Measurements from ENCODE around the gene C2orf68. TPM values are rescaled to one million over a fixed set of nuclear protein-coding genes. Genes with fewer than 3 reads are reported as not detected.
A peak's percentile ranks its signal among the peaks of the same experiment; 100 is the strongest.
"Not testable (repeated sequence)": the region's sequence is repeated elsewhere in the genome, so short reads cannot be mapped to it uniquely, and the experiment has no call there.

Gene C2orf68
- total RNA-seq, 2 donors from 2014 or later = 8.9 to 11.1 TPM

GRCh38 chr2:85621338-85621737 lies 9.5 kb upstream of the C2orf68 start:
- no peaks in the 10 kb centered on the region for H3K27me3 ChIP-seq
- no peak overlapping the region for H3K27ac ChIP-seq
- no peak for TF ChIP-seq CTCF (IDR thresholded peaks at IDR 0.05)
- DNase-seq (ENCODE audit: low spot score) = no peak
- no peak overlapping the region for H3K4me3 ChIP-seq
- peaks cover 62% of the 10 kb centered on the region for H3K36me3 ChIP-seq
- H3K4me1 ChIP-seq = peaks cover 0 to 29% of the 10 kb centered on the region in 2 donors
- H3K9me3 ChIP-seq = no peaks in the 10 kb centered on the region

- Histone ChIP-seq H3K27me3 (no peaks in the 10 kb centered on the region), H3K4me3 (no peak overlapping the region), H3K9me3 (no peaks in the 10 kb centered on the region), H3K36me3 (peaks cover 45% of the 10 kb centered on the region), H3K27ac (no peak overlapping the region), H3K4me1 (peaks cover 0 to 29% of the 10 kb centered on the region in 2 donors)
- no peak for TF ChIP-seq CTCF (IDR thresholded peaks at IDR 0.05)
- no peak for DNase-seq (ENCODE audit: low spot score)
Observed at GRCh38 chr2:85619617-85620016, 7.8 kb upstream of the C2orf68 start.

GRCh38 chr2:85617723-85618122 lies 5.9 kb upstream of the C2orf68 start:
- not testable (repeated sequence) for H3K9me3 ChIP-seq; H3K27me3 ChIP-seq; H3K4me3 ChIP-seq; DNase-seq (ENCODE audit: low spot score); H3K27ac ChIP-seq
- Histone ChIP-seq H3K36me3 (peaks cover 27% of the 10 kb centered on the region), H3K4me1 (peaks cover 0 to 25% of the 10 kb centered on the region in 2 donors)

GRCh38 chr2:85615413-85615728 lies 3.5 kb upstream of the C2orf68 start:
- H3K4me1 ChIP-seq = peaks cover 0 to 40% of the 10 kb centered on the region in 2 donors

GRCh38 chr2:85614757-85615156 lies 2.9 kb upstream of the C2orf68 start:
- DNase-seq (ENCODE audit: low spot score); H3K36me3 ChIP-seq; H3K4me3 ChIP-seq; H3K27me3 ChIP-seq; H3K27ac ChIP-seq; H3K9me3 ChIP-seq: not testable (repeated sequence)
- peaks cover 0 to 46% of the 10 kb centered on the region in 2 donors for H3K4me1 ChIP-seq

More at GRCh38 chr2:85615413-85615728, 3.5 kb upstream of the C2orf68 start:
- Histone ChIP-seq H3K36me3 (peaks cover 5% of the 10 kb centered on the region), H3K9me3 (no peaks in the 10 kb centered on the region), H3K4me3 (peak overlapping the region in 1 of 2 donors; percentile 90), H3K27me3 (no peaks in the 10 kb centered on the region), H3K27ac (peak overlapping the region; percentile 84 to 86)
- TF ChIP-seq CTCF (IDR thresholded peaks at IDR 0.05) = no peak
- no peak for DNase-seq (ENCODE audit: low spot score)

- H3K4me1 ChIP-seq = peaks cover 0 to 55% of the 10 kb centered on the region in 2 donors
- H3K27me3 ChIP-seq = no peaks in the 10 kb centered on the region
- no peaks in the 10 kb centered on the region for H3K36me3 ChIP-seq
- H3K9me3 ChIP-seq = no peaks in the 10 kb centered on the region
- no peak overlapping the region for H3K4me3 ChIP-seq
- no peak overlapping the region for H3K27ac ChIP-seq
- TF ChIP-seq CTCF (IDR thresholded peaks at IDR 0.05) = no peak
- no peak for DNase-seq (ENCODE audit: low spot score)
Observed at GRCh38 chr2:85613717-85614515, 2.0 kb upstream of the C2orf68 start.

- Histone ChIP-seq H3K27me3 (no peaks in the 10 kb centered on the region), H3K4me1 (peaks cover 0 to 54% of the 10 kb centered on the region in 2 donors), H3K36me3 (peaks cover 12% of the 10 kb centered on the region), H3K4me3 (peak overlapping the region; percentile 94 to 97), H3K27ac (peak overlapping the region; percentile 86 to 90), H3K9me3 (no peaks in the 10 kb centered on the region)
- DNase-seq (ENCODE audit: low spot score) = no peak
- no peak for TF ChIP-seq CTCF (IDR thresholded peaks at IDR 0.05)
Observed at GRCh38 chr2:85611217-85611704, 605 bp downstream of the C2orf68 start.
